Mononuclear cell (primary cell): ENCODE results near the gene APC2. TPM values are rescaled to one million over a fixed set of nuclear protein-coding genes. Genes with fewer than 3 reads are reported as not detected.
"Not testable (repeated sequence)": the region's sequence is repeated elsewhere in the genome, so short reads cannot be mapped to it uniquely, and the experiment has no call there.

ENCODE experiments used
- H3K27me3 ChIP-seq: 2 replicates; pipeline ENCODE4 v1.6.0; 2011; ENCODE audit warnings: low read length, control low read depth; ENCODE audit not compliant: insufficient read depth
- H3K4me1 ChIP-seq: 2 replicates; pipeline ENCODE4 v1.5.1; 2011; ENCODE audit warnings: mild to moderate bottlenecking, low read length, control low read depth; ENCODE audit not compliant: insufficient read depth
- H3K4me3 ChIP-seq: 2 replicates; pipeline ENCODE4 v1.5.1; 2011; ENCODE audit warnings: mild to moderate bottlenecking, low read length, moderate library complexity
- H3K9me3 ChIP-seq: 2 replicates; pipeline ENCODE4 v1.5.1; 2011; ENCODE audit warnings: low read depth, mild to moderate bottlenecking, control low read depth, low read length
- total RNA-seq: library from RNA; depleted of rRNA; stranded (reverse); fragments of >200 nt; gene quantifications from one replicate; pipeline ENCODE4 v1.2.3, GENCODE V29; 2012

Gene APC2
- total RNA-seq, 1 donor, result 0.10 TPM

GRCh38 chr19:1495799-1496713 lies 46.1 kb downstream of the APC2 start:
- H3K9me3 ChIP-seq, result no peaks in the 10 kb centered on the region
- no peaks in the 10 kb centered on the region for H3K27me3 ChIP-seq
- peaks cover 7% of the 10 kb centered on the region for H3K4me1 ChIP-seq
- H3K4me3 ChIP-seq, result no peak overlapping the region

- no peaks in the 10 kb centered on the region for H3K27me3 ChIP-seq
- H3K9me3 ChIP-seq, result no peaks in the 10 kb centered on the region
- no peak overlapping the region for H3K4me3 ChIP-seq
- no peaks in the 10 kb centered on the region for H3K4me1 ChIP-seq
These were observed 47.0 kb downstream of the APC2 start for GRCh38 chr19:1496714-1497577.

GRCh38 chr19:1497578-1498235 lies 47.8 kb downstream of the APC2 start:
- H3K4me3 ChIP-seq, result no peak overlapping the region
- H3K4me1 ChIP-seq, result no peaks in the 10 kb centered on the region
- no peaks in the 10 kb centered on the region for H3K27me3 ChIP-seq
- H3K9me3 ChIP-seq, result no peaks in the 10 kb centered on the region

GRCh38 chr19:1499231-1499630 lies 49.3 kb downstream of the APC2 start:
- not testable (repeated sequence) for H3K4me1 ChIP-seq, H3K9me3 ChIP-seq, H3K27me3 ChIP-seq, H3K4me3 ChIP-seq

- H3K9me3 ChIP-seq, result no peaks in the 10 kb centered on the region
- H3K4me1 ChIP-seq, result peaks cover 7% of the 10 kb centered on the region
- H3K4me3 ChIP-seq, result no peak overlapping the region
- H3K27me3 ChIP-seq, result peaks cover 9% of the 10 kb centered on the region
These were observed 51.3 kb downstream of the APC2 start for GRCh38 chr19:1501200-1501595.

- H3K27me3 ChIP-seq, result peaks cover 9% of the 10 kb centered on the region
- H3K9me3 ChIP-seq, result no peaks in the 10 kb centered on the region
- H3K4me1 ChIP-seq, result peaks cover 12% of the 10 kb centered on the region
- no peak overlapping the region for H3K4me3 ChIP-seq
These were observed 52.6 kb downstream of the APC2 start for GRCh38 chr19:1502433-1503088.

- no peaks in the 10 kb centered on the region for H3K9me3 ChIP-seq
- peaks cover 9% of the 10 kb centered on the region for H3K27me3 ChIP-seq
- peaks cover 17% of the 10 kb centered on the region for H3K4me1 ChIP-seq
- H3K4me3 ChIP-seq, result no peak overlapping the region
These were observed 53.4 kb downstream of the APC2 start for GRCh38 chr19:1503089-1503924.

- H3K27me3 ChIP-seq, result peaks cover 12% of the 10 kb centered on the region
- peaks cover 20% of the 10 kb centered on the region for H3K4me1 ChIP-seq
- no peak overlapping the region for H3K4me3 ChIP-seq
- no peaks in the 10 kb centered on the region for H3K9me3 ChIP-seq
These were observed 54.2 kb downstream of the APC2 start for GRCh38 chr19:1503925-1504773.

- no peaks in the 10 kb centered on the region for H3K9me3 ChIP-seq
- peaks cover 15% of the 10 kb centered on the region for H3K27me3 ChIP-seq
- peaks cover 20% of the 10 kb centered on the region for H3K4me1 ChIP-seq
- no peak overlapping the region for H3K4me3 ChIP-seq
These were observed 55.1 kb downstream of the APC2 start for GRCh38 chr19:1505012-1505411.

GRCh38 chr19:1505991-1506881 lies 56.3 kb downstream of the APC2 start:
- no peak overlapping the region for H3K4me3 ChIP-seq
- no peaks in the 10 kb centered on the region for H3K9me3 ChIP-seq
- H3K27me3 ChIP-seq, result peaks cover 16% of the 10 kb centered on the region
- peaks cover 20% of the 10 kb centered on the region for H3K4me1 ChIP-seq

- Histone ChIP-seq H3K4me1 (peaks cover 20% of the 10 kb centered on the region), H3K27me3 (peaks cover 16% of the 10 kb centered on the region), H3K9me3 (no peaks in the 10 kb centered on the region), H3K4me3 (no peak overlapping the region)
These were observed 57.3 kb downstream of the APC2 start for GRCh38 chr19:1507192-1507660.

- Histone ChIP-seq H3K27me3 (peaks cover 14% of the 10 kb centered on the region), H3K4me3 (peak overlapping the region; percentile 16), H3K4me1 (peaks cover 23% of the 10 kb centered on the region), H3K9me3 (no peaks in the 10 kb centered on the region)
These were observed 58.0 kb downstream of the APC2 start for GRCh38 chr19:1507763-1508506.
